Kidney epithelial cell (primary cell): ENCODE data around the gene RRN3. TPM values are rescaled to one million over a fixed set of nuclear protein-coding genes. Genes with fewer than 3 reads are reported as not detected.

Experiments used
- DNase-seq: peaks from one replicate; pipeline ENCODE4 v3.0.0-alpha.2; 2010; ENCODE audit warnings: low read depth
- H3K27me3 ChIP-seq: 2 replicates; pipeline ENCODE4 v1.6.0; 2011; ENCODE audit warnings: low read length; ENCODE audit not compliant: control insufficient read depth, insufficient read depth
- H3K36me3 ChIP-seq: 2 replicates; pipeline ENCODE4 v1.5.1; 2011; ENCODE audit warnings: low read length; ENCODE audit not compliant: control insufficient read depth, insufficient read depth
- H3K4me3 ChIP-seq: 2 replicates; pipeline ENCODE4 v1.5.1; 2011; ENCODE audit warnings: low read depth, mild to moderate bottlenecking, control low read depth, low read length
- CTCF ChIP-seq: IDR thresholded peaks from 2 replicates; pipeline ENCODE4 v1.5.1; 2011; ENCODE audit warnings: mild to moderate bottlenecking, moderate library complexity, low read length, control low read depth, inconsistent platforms; ENCODE audit not compliant: insufficient read depth, poor library complexity, severe bottlenecking
- total RNA-seq: library from RNA; depleted of rRNA; stranded (reverse); fragments of >200 nt; gene quantifications from 2 replicates; pipeline ENCODE4 v1.2.3, GENCODE V29; 2015

RRN3 gene
- total RNA-seq, 1 donor from 2014 or later = 34.8 TPM

GRCh38 chr16:15035163-15035729, 58.8 kb downstream of the RRN3 start:
- H3K36me3 ChIP-seq = peaks cover 7% of the 10 kb centered on the region
- H3K4me3 ChIP-seq = no peak overlapping the region
- no peak for TF ChIP-seq CTCF
- no peak for DNase-seq
- no peaks in the 10 kb centered on the region for H3K27me3 ChIP-seq

DNA sequence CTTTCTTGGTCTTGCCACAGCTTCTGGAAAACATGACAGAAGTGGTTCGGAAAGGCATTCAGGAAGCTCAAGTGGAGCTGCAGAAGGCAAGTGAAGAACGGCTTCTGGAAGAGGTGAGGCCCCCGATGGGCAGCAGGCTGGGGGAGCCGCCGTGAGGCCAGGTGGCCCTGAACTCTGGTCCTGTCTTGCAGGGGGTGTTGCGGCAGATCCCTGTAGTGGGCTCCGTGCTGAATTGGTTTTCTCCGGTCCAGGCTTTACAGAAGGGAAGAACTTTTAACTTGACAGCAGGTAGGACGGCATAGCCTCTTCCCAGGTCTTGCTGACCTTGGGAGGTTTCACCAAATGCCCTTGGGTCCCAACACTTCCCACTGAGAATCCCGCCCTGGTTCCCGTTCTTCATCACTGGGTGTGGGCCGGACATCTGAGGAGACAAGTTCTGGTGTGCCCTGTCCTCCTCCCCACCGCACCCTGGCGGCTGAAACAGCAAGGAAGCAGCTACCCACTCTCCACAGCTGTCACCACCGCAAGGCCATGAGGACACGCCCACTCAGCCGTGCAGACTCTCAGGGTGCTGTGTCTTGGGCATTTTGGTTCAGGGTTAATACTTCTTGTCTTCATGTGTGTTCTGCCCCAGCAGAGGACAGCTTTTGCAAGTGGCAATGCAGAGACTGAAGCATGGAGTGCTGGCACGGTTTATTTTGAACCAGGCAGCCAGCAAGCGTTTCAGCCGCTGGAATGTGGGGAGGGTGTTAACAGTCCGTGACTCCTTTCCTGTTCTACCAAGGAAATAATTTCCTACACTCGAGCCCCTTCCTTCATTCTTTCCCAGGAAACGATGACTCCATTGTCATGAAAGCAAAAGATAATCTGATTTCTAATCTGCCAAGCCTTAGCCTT, 59.6 kb downstream of the RRN3 start:
- no peaks in the 10 kb centered on the region for H3K27me3 ChIP-seq
- no peak for DNase-seq
- TF ChIP-seq CTCF = no peak
- peaks cover 8% of the 10 kb centered on the region for H3K36me3 ChIP-seq
- no peak overlapping the region for H3K4me3 ChIP-seq

DNA sequence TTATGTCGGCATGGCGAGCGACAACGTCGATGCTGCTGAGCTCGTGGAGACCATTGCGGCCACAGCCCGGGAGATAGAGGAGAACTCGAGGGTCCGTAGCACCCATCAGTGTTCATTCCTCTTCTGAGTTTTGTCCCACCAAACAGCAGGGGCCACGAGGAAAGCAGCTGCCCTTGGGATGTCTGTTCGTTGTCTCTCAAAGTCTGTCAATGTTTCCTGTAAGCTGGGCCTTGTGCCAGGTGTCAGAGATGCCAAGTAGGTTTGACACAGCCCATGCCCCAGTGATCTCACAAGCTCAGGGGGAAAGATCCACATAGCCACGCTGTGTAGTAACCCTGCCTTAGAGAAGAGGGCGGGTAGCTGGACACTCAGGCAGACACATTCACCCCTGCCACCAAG, 60.8 kb downstream of the RRN3 start:
- DNase-seq = no peak
- Histone ChIP-seq H3K36me3 (peaks cover 11% of the 10 kb centered on the region), H3K4me3 (no peak overlapping the region), H3K27me3 (no peaks in the 10 kb centered on the region)
- TF ChIP-seq CTCF = no peak

DNA sequence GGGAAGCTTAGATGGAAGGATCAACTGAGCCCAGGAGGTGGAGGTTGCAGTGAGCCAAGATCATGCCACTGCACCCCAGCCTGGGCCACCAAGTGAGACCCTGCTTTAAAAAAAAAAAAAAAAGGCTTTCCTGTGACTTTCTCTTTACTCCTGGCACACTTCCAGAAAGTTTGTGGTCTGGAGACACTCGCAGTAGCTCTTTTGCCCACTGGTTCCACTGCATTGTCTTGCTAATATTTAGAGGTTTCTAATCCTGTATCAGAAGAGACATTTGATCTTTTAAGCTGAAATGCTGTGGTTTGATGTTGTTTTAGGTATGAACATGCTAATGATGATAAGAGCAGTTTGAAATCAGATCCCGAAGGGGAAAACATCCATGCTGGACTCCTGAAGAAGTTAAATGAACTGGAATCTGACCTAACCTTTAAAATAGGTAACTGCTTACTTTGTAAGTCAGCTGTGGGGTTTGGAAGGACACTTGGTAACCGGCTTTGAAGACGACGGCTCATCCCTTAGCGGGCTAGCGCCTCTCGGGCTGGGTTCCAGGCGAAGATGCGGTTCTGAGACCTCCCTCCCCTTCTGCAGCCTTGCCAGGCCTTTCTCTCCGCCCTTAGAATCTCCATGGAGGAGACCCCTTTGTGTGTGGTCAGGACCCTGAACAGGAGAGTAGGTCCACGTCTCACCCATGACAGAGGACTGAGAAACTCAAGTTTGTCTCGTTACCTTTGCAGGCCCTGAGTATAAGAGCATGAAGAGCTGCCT, 61.3 kb downstream of the RRN3 start:
- DNase-seq = no peak
- Histone ChIP-seq H3K27me3 (no peaks in the 10 kb centered on the region), H3K36me3 (peaks cover 11% of the 10 kb centered on the region), H3K4me3 (no peak overlapping the region)
- no peak for TF ChIP-seq CTCF

GRCh38 chr16:15031586-15031985, 62.5 kb downstream of the RRN3 start:
- H3K36me3 ChIP-seq = peaks cover 10% of the 10 kb centered on the region
- no peaks in the 10 kb centered on the region for H3K27me3 ChIP-seq
- TF ChIP-seq CTCF = no peak
- H3K4me3 ChIP-seq = no peak overlapping the region
- no peak for DNase-seq
